ENCODE measurements around the gene ZRANB3. TPM values are rescaled to one million over a fixed set of nuclear protein-coding genes. Genes with fewer than 3 reads are reported as not detected.

Gene ZRANB3
- total RNA-seq, 1 experiment from 2014 or later, result 15.9 TPM

DNA sequence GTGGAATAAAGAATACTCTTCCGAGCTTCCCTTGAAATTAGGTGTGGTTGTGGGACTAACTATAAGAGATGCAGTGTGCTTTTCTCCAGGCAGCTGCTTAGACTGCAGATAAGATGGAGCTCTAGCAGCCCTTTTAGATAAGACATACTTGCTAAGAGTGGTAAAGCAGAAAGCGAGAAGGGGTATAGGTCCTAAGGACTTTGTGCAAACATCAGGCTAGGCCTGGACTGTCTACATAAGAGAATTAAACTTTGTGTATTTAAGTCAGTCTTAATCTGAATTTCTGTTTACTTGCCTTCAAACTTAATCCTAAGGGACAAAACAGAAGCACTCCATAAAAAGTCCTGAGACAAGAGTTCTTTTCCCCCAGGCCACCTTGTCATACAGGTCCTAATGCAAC lies 260.0 kb downstream of the ZRANB3 start:
- no peaks in the 10 kb centered on the region; the same call in 1 of the 2 replicates for H3K36me3 ChIP-seq
- no peak overlapping the region for H3K27ac ChIP-seq
- no peaks in the 10 kb centered on the region for H3K4me1 ChIP-seq
- no peaks in the 10 kb centered on the region for H3K27me3 ChIP-seq
- DNase-seq, result no peak
- no peak overlapping the region for H3K4me3 ChIP-seq
- H3K9me3 ChIP-seq (replicated peaks), result no peaks in the 10 kb centered on the region

DNA sequence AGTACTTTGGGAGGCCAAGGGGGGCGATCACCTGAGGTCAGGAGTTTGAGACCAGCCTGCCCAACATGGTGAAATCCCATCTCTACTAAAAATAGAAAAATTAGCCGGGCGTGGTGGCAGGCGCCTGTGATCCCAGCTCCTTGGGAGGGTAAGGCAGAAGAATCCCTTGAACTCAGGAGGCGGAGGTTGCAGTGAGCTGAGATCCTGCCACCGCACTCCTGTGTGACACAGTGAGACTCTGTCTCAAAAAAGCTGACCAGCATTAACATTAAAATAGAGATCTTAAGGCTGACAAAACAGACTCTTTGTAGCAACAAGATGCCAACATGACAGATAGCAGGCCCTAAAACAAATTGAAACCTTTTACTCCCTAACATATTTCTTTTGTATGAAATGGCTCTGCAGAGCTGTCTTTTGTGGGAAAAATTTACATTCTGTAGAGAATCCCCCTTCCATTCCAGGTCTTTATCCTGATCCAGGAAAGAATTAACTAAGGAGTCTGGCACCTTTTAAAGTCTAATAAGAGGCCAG lies 265.0 kb downstream of the ZRANB3 start:
- no peak for DNase-seq
- Histone ChIP-seq H3K4me3 (no peak overlapping the region), H3K27ac (no peak overlapping the region), H3K36me3 (peaks cover 3% of the 10 kb centered on the region; the same call in 1 of the 2 replicates), H3K27me3 (no peaks in the 10 kb centered on the region), H3K9me3 (replicated peaks) (no peaks in the 10 kb centered on the region), H3K4me1 (no peaks in the 10 kb centered on the region)

DNA sequence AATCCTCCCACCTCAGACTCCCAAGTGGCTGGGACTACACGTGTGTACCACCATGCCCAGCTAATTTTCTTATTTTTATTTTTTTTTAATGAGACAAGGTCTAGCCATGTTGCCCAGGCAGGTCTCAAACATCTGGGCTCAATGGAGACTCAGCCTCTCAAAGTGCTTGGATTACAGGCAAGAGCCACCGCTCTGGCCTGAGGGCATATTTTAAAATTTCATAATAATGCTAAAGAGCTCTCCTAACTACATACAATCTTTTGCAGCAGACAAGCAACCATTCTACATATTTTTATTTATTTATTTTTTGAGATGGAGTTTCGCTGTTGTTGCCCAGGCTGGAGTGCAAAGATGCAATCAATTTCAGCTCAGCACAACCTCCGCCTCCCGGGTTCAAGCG lies 271.9 kb downstream of the ZRANB3 start:
- Histone ChIP-seq H3K4me1 (no peaks in the 10 kb centered on the region), H3K36me3 (no peaks in the 10 kb centered on the region; the same call in 1 of the 2 replicates), H3K9me3 (replicated peaks) (no peaks in the 10 kb centered on the region; the same call in 1 of the 2 replicates), H3K27ac (no peak overlapping the region), H3K27me3 (no peaks in the 10 kb centered on the region), H3K4me3 (no peak overlapping the region)
- no peak for DNase-seq

DNA sequence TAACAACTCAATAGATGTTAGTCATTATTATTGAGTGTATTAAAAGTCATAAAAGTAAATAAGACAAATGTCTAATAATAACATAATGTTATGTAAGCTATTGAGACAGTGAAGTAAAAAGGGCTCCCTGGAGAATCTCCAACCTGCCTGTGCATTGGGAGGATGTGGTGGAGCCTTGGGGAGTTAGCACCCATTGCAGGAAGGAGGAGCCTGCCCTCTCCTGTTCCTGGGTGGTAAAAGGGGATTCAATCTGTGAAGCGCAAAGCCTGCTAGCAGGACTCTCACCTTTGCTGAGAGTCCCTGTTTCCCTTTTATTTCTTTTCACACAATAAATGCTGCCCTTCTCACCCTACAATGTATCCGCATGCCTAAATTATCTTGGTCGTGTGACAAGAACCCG lies 272.8 kb downstream of the ZRANB3 start:
- H3K4me1 ChIP-seq, result no peaks in the 10 kb centered on the region
- H3K9me3 ChIP-seq (replicated peaks), result no peaks in the 10 kb centered on the region; the same call in 1 of the 2 replicates
- no peak for DNase-seq
- no peak overlapping the region for H3K4me3 ChIP-seq
- H3K27ac ChIP-seq, result no peak overlapping the region
- H3K27me3 ChIP-seq, result no peaks in the 10 kb centered on the region
- H3K36me3 ChIP-seq, result no peaks in the 10 kb centered on the region

DNA sequence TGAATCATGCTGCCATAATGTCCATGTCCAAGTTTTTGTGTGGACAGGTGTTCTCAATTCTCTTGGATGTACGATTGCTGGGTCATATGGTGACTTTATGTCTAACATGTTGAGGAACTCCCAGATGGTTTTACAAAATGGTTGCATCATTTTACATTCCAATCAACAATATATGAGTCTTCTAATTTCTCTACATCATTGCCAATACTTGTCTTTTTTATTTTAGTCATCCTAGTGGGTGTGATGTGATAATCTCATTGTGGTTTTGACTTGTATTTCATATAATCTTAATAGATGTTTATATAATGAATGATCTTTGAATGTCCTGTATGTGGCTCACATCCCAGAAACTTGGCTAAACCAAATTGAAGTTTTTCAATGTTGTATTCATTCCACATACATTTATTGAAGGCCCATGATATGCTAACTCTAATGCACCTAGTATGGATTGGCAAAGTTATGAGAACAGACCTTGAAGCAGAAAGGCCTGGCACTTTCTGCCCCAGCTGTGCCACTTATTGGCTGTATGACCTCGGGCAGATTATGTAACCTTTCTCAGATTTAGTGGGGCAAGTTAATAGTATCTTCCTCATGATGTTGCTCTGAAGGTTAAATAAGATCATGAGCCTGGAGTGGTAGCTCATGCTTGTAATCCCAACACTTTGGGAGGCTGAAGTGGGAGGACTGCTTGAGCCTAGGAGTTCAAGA lies 273.5 kb downstream of the ZRANB3 start:
- H3K36me3 ChIP-seq, result no peaks in the 10 kb centered on the region
- no peak for DNase-seq

DNA sequence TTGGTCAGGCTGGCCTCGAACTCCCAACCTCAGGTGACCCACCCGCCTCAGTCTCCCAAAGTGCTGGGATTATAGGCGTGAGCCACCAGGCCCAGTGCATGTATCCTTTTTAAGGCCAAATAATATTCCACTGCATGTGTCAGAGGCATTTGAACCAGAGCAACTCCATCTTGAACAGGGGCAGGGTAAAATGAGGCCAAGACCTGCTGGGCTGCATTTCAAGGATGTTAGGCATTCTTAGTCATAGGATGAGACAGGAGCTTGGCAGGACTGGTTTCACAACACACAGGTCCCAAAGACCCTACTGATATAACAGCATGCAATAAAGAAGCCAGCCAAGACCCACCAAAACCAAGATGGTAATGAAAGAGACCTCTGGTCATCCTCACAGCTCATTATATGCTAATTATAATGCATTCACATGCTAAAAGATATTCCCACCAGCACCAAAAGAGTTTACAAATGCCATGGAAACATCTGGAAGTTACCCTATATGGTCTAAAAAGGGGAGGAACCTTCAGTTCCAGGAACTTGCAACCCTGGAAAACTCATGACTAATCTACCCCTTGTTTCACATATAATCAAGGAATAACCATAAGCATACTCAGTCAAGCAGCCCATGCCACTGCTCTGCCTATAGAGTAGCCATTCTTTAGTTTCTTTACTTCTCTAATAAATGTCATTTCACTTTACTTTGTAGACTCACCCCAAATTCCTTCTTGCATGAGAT lies 274.3 kb downstream of the ZRANB3 start:
- Histone ChIP-seq H3K27ac (no peak overlapping the region), H3K9me3 (replicated peaks) (no peaks in the 10 kb centered on the region; the same call in 1 of the 2 replicates), H3K36me3 (no peaks in the 10 kb centered on the region), H3K4me1 (no peaks in the 10 kb centered on the region), H3K27me3 (no peaks in the 10 kb centered on the region), H3K4me3 (no peak overlapping the region)
- no peak for DNase-seq

More for the DNA sequence above, 273.5 kb downstream of the ZRANB3 start:
- Histone ChIP-seq H3K27me3 (no peaks in the 10 kb centered on the region), H3K4me1 (no peaks in the 10 kb centered on the region), H3K9me3 (replicated peaks) (no peaks in the 10 kb centered on the region; the same call in 1 of the 2 replicates), H3K4me3 (no peak overlapping the region), H3K27ac (no peak overlapping the region)

DNA sequence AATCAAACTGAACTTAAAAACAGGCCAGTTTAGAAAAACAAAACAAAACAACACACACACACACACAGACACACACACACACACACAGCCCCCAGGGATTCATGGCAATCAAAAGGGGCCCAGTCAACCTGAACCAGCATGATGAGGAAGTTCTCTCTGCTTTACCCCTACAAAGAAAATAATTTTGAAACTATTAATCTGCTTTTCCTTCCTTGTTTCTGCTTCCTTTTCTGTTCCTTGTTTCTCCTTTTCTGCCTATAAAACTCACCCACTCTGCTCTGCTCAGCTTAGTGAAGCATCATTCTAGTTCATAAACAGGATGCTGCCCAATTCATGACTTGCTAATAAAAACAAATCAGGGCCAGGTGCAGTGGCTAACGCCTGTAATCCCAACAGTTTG lies 275.8 kb downstream of the ZRANB3 start:
- H3K9me3 ChIP-seq (replicated peaks), result no peaks in the 10 kb centered on the region; the same call in none of the 2 replicates
- no peak for DNase-seq
- no peak overlapping the region for H3K4me3 ChIP-seq
- H3K27ac ChIP-seq, result no peak overlapping the region
- H3K4me1 ChIP-seq, result no peaks in the 10 kb centered on the region
- no peaks in the 10 kb centered on the region for H3K36me3 ChIP-seq
- H3K27me3 ChIP-seq, result no peaks in the 10 kb centered on the region

DNA sequence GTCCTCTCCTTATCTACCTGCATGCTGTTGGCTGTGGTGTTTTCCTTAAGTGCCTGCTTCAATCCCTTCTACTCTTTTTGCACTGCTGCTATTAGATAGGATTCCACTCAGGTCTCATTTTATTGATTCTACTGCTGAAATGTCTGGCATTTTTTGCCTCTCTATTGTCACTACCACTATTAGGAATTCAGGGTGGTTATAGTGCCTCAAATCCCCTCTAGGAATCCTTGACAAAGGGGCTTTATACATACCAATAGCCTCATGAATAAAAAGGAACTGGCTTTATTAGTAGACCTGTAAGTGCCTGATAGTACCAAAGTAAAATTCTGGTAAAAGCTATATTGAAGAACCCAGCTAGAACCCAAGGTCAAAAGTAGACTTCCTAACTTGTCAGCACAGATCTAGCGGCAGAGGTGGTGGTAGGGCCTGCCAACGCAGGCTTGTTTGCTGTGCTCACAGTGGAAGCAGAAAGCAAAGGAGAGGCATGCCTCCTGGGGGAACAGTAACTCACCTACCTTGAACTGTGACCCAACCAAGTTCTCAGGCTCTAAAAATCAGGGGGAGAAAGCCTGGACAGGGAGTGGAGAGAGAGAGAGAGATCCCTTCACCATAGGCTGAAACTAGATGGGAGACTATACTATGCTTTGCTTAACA lies 278.1 kb downstream of the ZRANB3 start:
- no peak for DNase-seq
- peaks cover 4% of the 10 kb centered on the region for H3K9me3 ChIP-seq (replicated peaks)
- no peaks in the 10 kb centered on the region for H3K4me1 ChIP-seq
- H3K27ac ChIP-seq, result no peak overlapping the region
- no peak overlapping the region for H3K4me3 ChIP-seq
- no peaks in the 10 kb centered on the region for H3K36me3 ChIP-seq
- no peaks in the 10 kb centered on the region for H3K27me3 ChIP-seq

DNA sequence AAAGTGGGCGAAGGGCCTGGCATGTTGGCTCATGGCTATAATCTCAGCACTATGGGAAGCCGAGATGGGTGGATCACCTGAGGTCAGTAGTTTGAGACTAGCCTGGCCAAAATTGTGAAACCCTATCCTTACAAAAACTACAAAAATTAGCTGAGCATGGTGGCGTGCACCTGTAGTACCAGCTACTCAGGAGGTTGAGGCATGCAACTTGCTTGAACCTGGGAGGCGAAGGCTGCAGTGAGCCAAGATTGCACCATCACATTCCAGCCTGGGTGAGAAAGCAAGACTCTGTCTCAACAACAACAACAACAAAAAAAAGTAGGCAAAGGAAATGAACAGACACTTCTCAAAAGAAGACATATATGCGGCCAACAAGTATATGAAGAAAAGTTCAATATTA lies 282.4 kb downstream of the ZRANB3 start:
- H3K27me3 ChIP-seq, result no peaks in the 10 kb centered on the region
- H3K27ac ChIP-seq, result no peak overlapping the region
- H3K4me3 ChIP-seq, result no peak overlapping the region
- no peaks in the 10 kb centered on the region for H3K36me3 ChIP-seq
- H3K9me3 ChIP-seq (replicated peaks), result peaks cover 4% of the 10 kb centered on the region; the same call in 1 of the 2 replicates
- H3K4me1 ChIP-seq, result peaks cover 10% of the 10 kb centered on the region
- no peak for DNase-seq

DNA sequence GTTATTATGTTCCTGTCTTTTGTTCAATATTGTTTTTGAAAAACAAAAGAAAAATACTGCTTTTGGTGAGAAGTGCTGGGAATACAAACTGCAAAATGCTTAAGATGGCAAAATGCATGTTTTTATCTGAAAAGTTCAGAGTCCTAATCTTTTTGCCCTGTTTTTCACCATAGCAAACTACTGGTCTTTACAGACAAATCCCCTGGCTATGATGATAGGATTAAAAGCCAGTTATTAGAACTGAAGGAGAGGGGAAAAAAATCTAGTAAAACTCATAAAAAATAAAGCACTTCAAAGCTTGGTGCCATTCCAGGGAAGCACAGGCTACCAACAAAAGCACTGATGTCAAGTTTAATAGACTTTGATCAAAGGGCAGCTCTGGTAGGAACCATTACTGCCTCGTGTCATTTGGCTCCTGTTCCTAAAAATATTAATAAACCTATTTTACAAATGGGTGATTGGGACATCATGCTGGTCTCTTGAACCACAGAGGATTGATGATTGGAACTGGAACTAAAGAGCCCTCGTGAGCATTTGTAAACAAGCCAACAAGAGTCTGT lies 284.2 kb downstream of the ZRANB3 start:
- Histone ChIP-seq H3K4me1 (peaks cover 10% of the 10 kb centered on the region), H3K9me3 (replicated peaks) (peaks cover 4% of the 10 kb centered on the region; the same call in 1 of the 2 replicates), H3K36me3 (no peaks in the 10 kb centered on the region), H3K27ac (no peak overlapping the region), H3K4me3 (no peak overlapping the region), H3K27me3 (no peaks in the 10 kb centered on the region)
- DNase-seq, result no peak

DNA sequence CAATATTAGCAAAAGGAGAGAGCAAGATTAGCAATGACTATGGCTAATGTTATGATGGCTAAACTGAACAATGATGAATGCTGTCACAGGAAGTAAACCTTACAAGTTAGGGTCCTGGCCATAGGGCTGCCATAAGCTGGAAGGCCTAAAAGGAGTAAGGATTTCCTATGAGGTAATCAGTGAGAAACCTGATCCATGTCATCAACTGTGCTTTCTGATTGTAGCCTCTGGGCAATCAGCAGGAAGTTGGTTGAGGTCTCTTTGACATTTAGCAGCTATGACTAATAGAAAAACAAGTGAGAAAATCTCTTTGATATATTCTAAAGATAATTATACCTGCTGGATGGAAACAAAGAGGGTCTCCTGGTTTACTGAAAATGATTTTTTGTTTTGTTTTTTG lies 285.9 kb downstream of the ZRANB3 start:
- no peaks in the 10 kb centered on the region for H3K27me3 ChIP-seq
- peak; percentile 30 to 69 for DNase-seq
- no peak overlapping the region for H3K27ac ChIP-seq
- peaks cover 10% of the 10 kb centered on the region for H3K4me1 ChIP-seq
- no peak overlapping the region for H3K4me3 ChIP-seq
- peaks cover 4% of the 10 kb centered on the region; the same call in 1 of the 2 replicates for H3K9me3 ChIP-seq (replicated peaks)
- H3K36me3 ChIP-seq, result no peaks in the 10 kb centered on the region

DNA sequence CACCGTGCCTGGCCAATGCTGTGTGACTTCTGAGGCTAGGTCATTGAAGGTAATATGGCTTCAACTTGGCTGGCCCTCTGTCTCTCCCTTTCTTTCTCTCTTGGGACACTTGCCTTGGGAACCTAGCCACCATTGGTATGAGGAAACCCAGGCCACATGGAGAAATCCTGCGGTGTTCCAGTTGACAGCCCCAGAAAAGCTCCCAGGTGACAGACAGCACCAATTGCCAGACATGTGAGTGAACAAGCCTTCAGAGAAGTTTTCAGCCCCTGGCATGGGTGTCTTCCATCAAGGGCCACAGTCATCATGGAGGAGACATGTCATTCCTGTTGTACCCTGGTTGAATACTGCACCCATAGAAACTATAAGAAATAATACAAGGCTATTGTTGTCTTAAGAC lies 292.4 kb downstream of the ZRANB3 start:
- no peaks in the 10 kb centered on the region for H3K9me3 ChIP-seq (replicated peaks)
- H3K4me1 ChIP-seq, result no peaks in the 10 kb centered on the region
- H3K4me3 ChIP-seq, result no peak overlapping the region
- no peaks in the 10 kb centered on the region for H3K36me3 ChIP-seq
- peak; percentile 68 to 79 for DNase-seq
- no peaks in the 10 kb centered on the region for H3K27me3 ChIP-seq
- H3K27ac ChIP-seq, result no peak overlapping the region; the same call in 1 of the 2 replicates

DNA sequence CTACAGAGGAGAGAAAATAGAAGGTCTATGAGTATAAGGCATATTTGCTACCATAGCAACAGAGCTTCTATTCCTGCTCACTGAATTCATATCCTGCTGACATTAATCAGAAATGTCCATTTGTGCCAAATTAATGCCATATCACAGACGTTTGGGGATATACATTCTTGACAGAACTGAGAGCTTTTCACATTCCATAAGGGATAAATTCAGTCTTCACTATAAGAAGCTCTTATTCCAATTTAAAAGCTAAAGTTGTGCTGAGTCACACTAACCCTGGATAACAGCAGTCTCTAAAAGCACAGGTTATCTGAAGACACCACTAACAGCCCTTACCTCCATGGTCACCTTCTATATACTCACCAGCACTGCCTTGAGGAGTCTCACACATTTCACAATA lies 300.9 kb downstream of the ZRANB3 start:
- Histone ChIP-seq H3K9me3 (replicated peaks) (no peaks in the 10 kb centered on the region), H3K27me3 (no peaks in the 10 kb centered on the region), H3K4me1 (no peaks in the 10 kb centered on the region), H3K4me3 (no peak overlapping the region), H3K27ac (no peak overlapping the region), H3K36me3 (no peaks in the 10 kb centered on the region)
- no peak for DNase-seq

DNA sequence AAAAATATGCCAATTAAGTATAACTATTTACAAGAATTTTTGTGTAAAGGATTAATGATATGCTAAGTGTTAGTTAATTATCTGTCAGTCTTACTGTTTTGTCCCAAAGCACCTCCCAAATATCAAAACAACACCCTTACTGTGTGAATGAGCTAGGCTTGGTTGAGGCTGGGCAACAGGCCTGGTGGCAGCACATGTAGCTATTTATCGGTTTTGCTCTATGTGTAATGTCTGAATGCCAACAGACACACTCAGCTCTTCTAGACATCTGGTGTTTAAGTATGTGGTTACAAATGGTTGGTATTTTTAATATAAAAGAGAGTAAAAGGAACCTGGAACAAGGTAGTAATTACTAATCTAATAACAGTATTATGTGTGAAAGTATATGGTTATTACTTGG lies 303.6 kb downstream of the ZRANB3 start:
- no peaks in the 10 kb centered on the region for H3K36me3 ChIP-seq
- no peak for DNase-seq
- no peaks in the 10 kb centered on the region for H3K27me3 ChIP-seq
- no peaks in the 10 kb centered on the region for H3K4me1 ChIP-seq
- H3K4me3 ChIP-seq, result no peak overlapping the region
- H3K27ac ChIP-seq, result no peak overlapping the region
- no peaks in the 10 kb centered on the region for H3K9me3 ChIP-seq (replicated peaks)

All from SJCRH30 (cell line).